ENCODE results near the gene OR9A2. TPM values are rescaled to one million over a fixed set of nuclear protein-coding genes. Genes with fewer than 3 reads are reported as not detected.

Gene OR9A2
- total RNA-seq, 1 donor from 2014 or later, result not detected

- Histone ChIP-seq H3K4me3 (ENCODE audit: insufficient read depth, low read depth, low read length) (no peak overlapping the region), H3K27me3 (ENCODE audit: insufficient read depth, low read length) (no peaks in the 10 kb centered on the region), H3K9ac (ENCODE audit: low read length) (no peak overlapping the region), H3K4me2 (ENCODE audit: low read length) (no peak overlapping the region), H4K20me1 (ENCODE audit: insufficient read depth, low read length) (no peaks in the 10 kb centered on the region), H3K36me3 (ENCODE audit: insufficient read depth, low read length) (no peaks in the 10 kb centered on the region), H2AFZ (ENCODE audit: low read depth, low read length) (no peak overlapping the region), H3K4me1 (ENCODE audit: insufficient read depth, low read length) (no peaks in the 10 kb centered on the region), H3K9me3 (ENCODE audit: insufficient read depth, low read depth, low read length) (no peaks in the 10 kb centered on the region), H3K27ac (ENCODE audit: low read depth, low read length) (no peak overlapping the region), H3K79me2 (ENCODE audit: insufficient read depth, low read length) (no peaks in the 10 kb centered on the region)
- Mint-ChIP-seq H3K4me3 (ENCODE audit: unreplicated experiment) (no peak overlapping the region), H3K4me1 (ENCODE audit: low read depth, unreplicated experiment) (peaks cover 17% of the 10 kb centered on the region), H3K27ac (ENCODE audit: unreplicated experiment) (no peak overlapping the region), H3K27me3 (ENCODE audit: low read depth, unreplicated experiment) (no peaks in the 10 kb centered on the region), H3K36me3 (ENCODE audit: low read depth, unreplicated experiment) (no peaks in the 10 kb centered on the region), H3K9me3 (ENCODE audit: unreplicated experiment) (peaks cover 4% of the 10 kb centered on the region)
- FAIRE-seq (no peak), DNase-seq (ENCODE audit: low read depth) (no peak)
- TF ChIP-seq EZH2 (IDR thresholded peaks at IDR 0.05; ENCODE audit: insufficient read depth, low read length) (no peak), CTCF (IDR thresholded peaks at IDR 0.05; ENCODE audit: insufficient read depth, low read depth, low read length) (no peak)
Measured at GRCh38 chr7:143041346-143041745, 14.4 kb upstream of the OR9A2 start.

GRCh38 chr7:143040209-143040715 lies 13.3 kb upstream of the OR9A2 start:
- H3K27ac Mint-ChIP-seq (ENCODE audit: unreplicated experiment), result no peak overlapping the region
- no peaks in the 10 kb centered on the region for H4K20me1 ChIP-seq (ENCODE audit: insufficient read depth, low read length)
- H3K4me1 Mint-ChIP-seq (ENCODE audit: low read depth, unreplicated experiment), result peaks cover 17% of the 10 kb centered on the region
- H3K9me3 Mint-ChIP-seq (ENCODE audit: unreplicated experiment), result peaks cover 4% of the 10 kb centered on the region
- no peaks in the 10 kb centered on the region for H3K9me3 ChIP-seq (ENCODE audit: insufficient read depth, low read depth, low read length)
- no peak overlapping the region for H2AFZ ChIP-seq (ENCODE audit: low read depth, low read length)
- H3K36me3 ChIP-seq (ENCODE audit: insufficient read depth, low read length), result no peaks in the 10 kb centered on the region
- no peak overlapping the region for H3K9ac ChIP-seq (ENCODE audit: low read length)
- H3K27me3 Mint-ChIP-seq (ENCODE audit: low read depth, unreplicated experiment), result no peaks in the 10 kb centered on the region
- H3K4me1 ChIP-seq (ENCODE audit: insufficient read depth, low read length), result no peaks in the 10 kb centered on the region
- no peak for DNase-seq (ENCODE audit: low read depth)
- no peaks in the 10 kb centered on the region for H3K79me2 ChIP-seq (ENCODE audit: insufficient read depth, low read length)
- no peaks in the 10 kb centered on the region for H3K36me3 Mint-ChIP-seq (ENCODE audit: low read depth, unreplicated experiment)
- no peak overlapping the region for H3K4me3 ChIP-seq (ENCODE audit: insufficient read depth, low read depth, low read length)
- TF ChIP-seq CTCF (IDR thresholded peaks at IDR 0.05; ENCODE audit: insufficient read depth, low read depth, low read length) (no peak), EZH2 (IDR thresholded peaks at IDR 0.05; ENCODE audit: insufficient read depth, low read length) (no peak)
- H3K27me3 ChIP-seq (ENCODE audit: insufficient read depth, low read length), result no peaks in the 10 kb centered on the region
- H3K4me3 Mint-ChIP-seq (ENCODE audit: unreplicated experiment), result no peak overlapping the region
- no peak overlapping the region for H3K4me2 ChIP-seq (ENCODE audit: low read length)
- H3K27ac ChIP-seq (ENCODE audit: low read depth, low read length), result no peak overlapping the region
- FAIRE-seq, result no peak

- FAIRE-seq (no peak), DNase-seq (ENCODE audit: low read depth) (no peak)
- Histone ChIP-seq H4K20me1 (ENCODE audit: insufficient read depth, low read length) (no peaks in the 10 kb centered on the region), H3K36me3 (ENCODE audit: insufficient read depth, low read length) (no peaks in the 10 kb centered on the region), H3K9me3 (ENCODE audit: insufficient read depth, low read depth, low read length) (no peaks in the 10 kb centered on the region), H3K4me1 (ENCODE audit: insufficient read depth, low read length) (no peaks in the 10 kb centered on the region), H3K27ac (ENCODE audit: low read depth, low read length) (no peak overlapping the region), H3K9ac (ENCODE audit: low read length) (no peak overlapping the region), H2AFZ (ENCODE audit: low read depth, low read length) (no peak overlapping the region), H3K4me3 (ENCODE audit: insufficient read depth, low read depth, low read length) (no peak overlapping the region), H3K4me2 (ENCODE audit: low read length) (no peak overlapping the region), H3K79me2 (ENCODE audit: insufficient read depth, low read length) (no peaks in the 10 kb centered on the region), H3K27me3 (ENCODE audit: insufficient read depth, low read length) (no peaks in the 10 kb centered on the region)
- Mint-ChIP-seq H3K27ac (ENCODE audit: unreplicated experiment) (no peak overlapping the region), H3K27me3 (ENCODE audit: low read depth, unreplicated experiment) (no peaks in the 10 kb centered on the region), H3K36me3 (ENCODE audit: low read depth, unreplicated experiment) (no peaks in the 10 kb centered on the region), H3K9me3 (ENCODE audit: unreplicated experiment) (peaks cover 9% of the 10 kb centered on the region), H3K4me1 (ENCODE audit: low read depth, unreplicated experiment) (peaks cover 16% of the 10 kb centered on the region), H3K4me3 (ENCODE audit: unreplicated experiment) (no peak overlapping the region)
- TF ChIP-seq EZH2 (IDR thresholded peaks at IDR 0.05; ENCODE audit: insufficient read depth, low read length), result no peak
- TF ChIP-seq CTCF (IDR thresholded peaks at IDR 0.05; ENCODE audit: insufficient read depth, low read depth, low read length), result no peak
Measured at GRCh38 chr7:143038635-143039034, 11.7 kb upstream of the OR9A2 start.
